HS-5 (cell line): Measurements from ENCODE around the gene TRPV4.

ENCODE experiments used
- DNase-seq: peaks from one replicate; pipeline ENCODE4 v3.0.0-alpha.2; 2012; ENCODE audit warnings: low read depth

The TRPV4 gene

GRCh38 chr12:109804820-109805761, 28.1 kb downstream of the TRPV4 start:
- no peak for DNase-seq

- no peak for DNase-seq
Measured at GRCh38 chr12:109803678-109804077, 29.5 kb downstream of the TRPV4 start.

- DNase-seq = no peak
Measured at GRCh38 chr12:109802828-109803227, 30.4 kb downstream of the TRPV4 start.

- no peak for DNase-seq
Measured at GRCh38 chr12:109800536-109800935, 32.7 kb downstream of the TRPV4 start.

GRCh38 chr12:109798691-109799090, 34.5 kb downstream of the TRPV4 start:
- no peak for DNase-seq

GRCh38 chr12:109797905-109798669, 35.1 kb downstream of the TRPV4 start:
- no peak for DNase-seq

GRCh38 chr12:109796057-109796456, 37.1 kb downstream of the TRPV4 start:
- DNase-seq = no peak

GRCh38 chr12:109795023-109795422, 38.2 kb downstream of the TRPV4 start:
- DNase-seq = no peak

- DNase-seq = no peak
Measured at GRCh38 chr12:109793826-109794501, 39.2 kb downstream of the TRPV4 start.

- no peak for DNase-seq
Measured at GRCh38 chr12:109793411-109793810, 39.8 kb downstream of the TRPV4 start.

GRCh38 chr12:109792992-109793391, 40.2 kb downstream of the TRPV4 start:
- DNase-seq = no peak

GRCh38 chr12:109789526-109790048, 43.6 kb downstream of the TRPV4 start:
- DNase-seq = no peak

GRCh38 chr12:109786799-109787198, 46.4 kb downstream of the TRPV4 start:
- no peak for DNase-seq

GRCh38 chr12:109785854-109786253, 47.3 kb downstream of the TRPV4 start:
- no peak for DNase-seq

GRCh38 chr12:109783965-109784244, 49.3 kb downstream of the TRPV4 start:
- no peak for DNase-seq

GRCh38 chr12:109783135-109783964, 49.8 kb downstream of the TRPV4 start:
- no peak for DNase-seq

- no peak for DNase-seq
Measured at GRCh38 chr12:109782326-109782703, 50.9 kb downstream of the TRPV4 start.

GRCh38 chr12:109781668-109782325, 51.4 kb downstream of the TRPV4 start:
- DNase-seq = no peak

GRCh38 chr12:109779382-109779781, 53.8 kb downstream of the TRPV4 start:
- no peak for DNase-seq

GRCh38 chr12:109778684-109779083, 54.5 kb downstream of the TRPV4 start:
- DNase-seq = no peak

GRCh38 chr12:109777544-109777943, 55.7 kb downstream of the TRPV4 start:
- no peak for DNase-seq
